GM10847 (cell line): Measurements from ENCODE around the gene FEZF1.

Experiments used
- POLR2A ChIP-seq: IDR thresholded peaks from 2 replicates; pipeline ENCODE4 v1.6.1; 2011; ENCODE audit not compliant: insufficient read length; ENCODE audit errors: extremely low read depth

The FEZF1 gene

DNA sequence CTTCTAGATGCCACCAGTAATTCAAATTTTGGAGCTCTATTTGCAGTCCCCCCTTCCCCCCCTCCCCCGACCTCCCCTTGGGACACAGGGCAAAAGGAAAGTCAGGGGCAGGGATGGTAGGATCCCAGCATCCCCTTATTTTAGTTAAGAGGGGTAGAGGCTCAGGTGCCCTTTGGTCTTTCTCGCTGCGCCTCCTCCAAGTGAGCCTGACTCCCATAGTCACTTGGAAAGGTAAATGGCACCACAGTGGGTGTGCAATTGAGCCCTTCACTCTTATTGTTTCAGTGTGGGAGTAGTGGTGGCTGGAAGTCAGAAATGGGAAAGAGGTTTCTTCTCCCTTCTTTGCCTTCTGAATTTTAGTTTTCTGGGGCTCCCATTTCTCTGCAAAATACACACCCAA is 8.2 kb upstream of the FEZF1 start:
- TF ChIP-seq POLR2A, result no peak

DNA sequence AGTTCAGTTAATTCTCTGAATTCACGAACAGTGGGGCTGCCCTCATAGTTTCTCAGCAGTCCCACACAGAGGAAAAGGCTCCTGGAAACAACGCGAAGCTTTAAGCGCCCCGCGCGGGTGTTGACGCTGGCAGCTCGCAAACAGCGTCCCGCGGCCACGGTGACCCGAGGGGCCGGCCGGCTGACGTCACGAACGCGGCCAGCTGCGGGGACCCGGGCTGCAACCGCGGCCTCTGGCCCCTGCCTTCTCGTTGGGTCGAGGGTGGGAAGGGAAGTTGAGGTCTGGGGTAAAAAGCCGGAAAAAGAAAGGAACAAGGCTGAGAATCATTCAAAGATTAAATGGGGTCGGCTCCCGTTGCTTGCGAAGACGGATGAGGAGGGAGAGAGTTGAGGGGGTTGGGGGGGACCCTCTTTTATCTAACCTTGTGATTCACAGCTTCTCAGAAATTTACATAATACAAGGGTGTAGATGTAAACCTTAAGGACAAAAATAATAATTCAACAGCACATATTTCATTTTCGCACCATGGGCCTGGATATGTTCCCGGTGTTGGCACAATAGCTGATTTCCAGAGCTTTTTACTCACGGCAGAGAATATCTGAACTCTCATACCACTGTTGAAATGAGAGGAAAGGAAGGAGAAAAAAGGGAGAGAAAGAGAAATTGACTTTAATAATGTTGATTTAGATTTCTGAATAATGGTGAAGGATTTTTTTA is 7.3 kb upstream of the FEZF1 start:
- no peak for TF ChIP-seq POLR2A

DNA sequence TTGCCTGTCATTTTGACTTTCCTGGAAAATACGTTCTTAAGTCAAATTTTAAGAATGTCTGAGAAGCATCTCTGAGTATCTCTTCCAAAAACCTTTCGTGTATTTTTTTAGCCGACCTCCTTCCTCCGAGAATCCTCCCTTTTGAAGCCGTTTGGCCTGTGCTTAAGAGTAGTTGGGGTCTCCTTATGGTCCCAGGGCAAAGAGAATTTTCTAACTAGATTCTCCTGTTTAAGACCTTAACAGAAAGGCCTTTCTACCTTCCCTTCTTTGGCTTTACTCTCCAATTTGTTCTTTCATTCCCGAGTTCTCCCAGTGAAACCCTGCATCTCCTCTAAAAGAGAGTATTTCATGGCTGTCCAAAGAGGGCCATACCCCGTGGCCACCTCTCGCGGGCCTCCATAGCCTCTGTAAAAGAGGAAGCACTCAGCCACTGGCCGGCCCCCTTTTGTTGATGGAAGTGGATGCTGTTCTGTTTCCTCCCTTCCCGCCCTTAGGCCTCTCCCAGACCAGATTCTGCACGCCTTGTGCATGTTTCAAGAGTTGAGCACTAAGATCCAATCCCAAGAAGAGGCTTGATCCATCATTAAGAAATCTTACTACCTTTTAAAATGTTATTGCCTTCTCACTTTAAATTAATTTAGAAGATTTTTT is 6.6 kb upstream of the FEZF1 start:
- no peak for TF ChIP-seq POLR2A

DNA sequence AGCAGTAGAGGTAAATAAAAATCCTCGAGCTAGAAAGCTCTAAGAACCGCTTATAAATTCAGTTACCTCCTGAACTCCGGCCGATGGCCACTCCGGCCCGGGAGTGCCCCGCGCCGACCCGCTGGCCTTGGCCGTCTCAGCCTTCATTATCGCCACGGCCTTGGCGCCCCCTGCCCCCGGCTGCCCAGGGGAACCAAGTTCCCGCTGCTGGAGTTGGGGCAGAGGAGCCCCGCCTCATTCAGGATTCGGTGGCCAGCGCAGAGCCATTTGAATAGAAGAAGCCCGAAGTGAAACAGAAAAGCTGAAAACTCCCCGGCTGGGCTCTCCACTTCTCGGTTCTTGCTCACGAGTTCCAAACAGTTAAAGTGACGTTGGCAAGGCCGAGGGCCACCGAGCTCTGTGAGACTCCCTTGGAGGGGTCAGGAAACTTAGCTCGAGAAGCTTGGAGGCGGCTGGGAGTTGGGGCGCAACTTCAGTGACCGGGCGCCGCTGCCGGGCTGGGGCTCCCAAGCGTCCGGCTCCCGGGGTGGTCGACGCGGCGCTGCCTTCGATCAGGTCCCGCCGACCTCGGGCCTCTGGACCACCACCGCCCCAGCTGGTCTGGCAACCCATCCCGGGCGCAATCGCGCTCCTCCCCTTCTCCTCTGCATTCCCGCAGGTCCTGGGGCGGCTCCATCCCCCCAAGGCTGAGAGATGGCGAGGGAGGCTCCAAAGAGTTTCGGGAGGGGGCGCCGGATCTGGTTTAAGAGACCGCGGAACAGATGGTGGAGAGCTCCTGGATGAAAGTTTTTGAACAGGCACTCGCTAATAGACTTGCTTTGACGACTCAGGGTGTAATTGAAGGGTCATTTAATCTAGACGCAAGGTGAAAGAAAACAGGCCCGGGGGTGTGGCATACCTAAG is 5.8 kb upstream of the FEZF1 start:
- no peak for TF ChIP-seq POLR2A

DNA sequence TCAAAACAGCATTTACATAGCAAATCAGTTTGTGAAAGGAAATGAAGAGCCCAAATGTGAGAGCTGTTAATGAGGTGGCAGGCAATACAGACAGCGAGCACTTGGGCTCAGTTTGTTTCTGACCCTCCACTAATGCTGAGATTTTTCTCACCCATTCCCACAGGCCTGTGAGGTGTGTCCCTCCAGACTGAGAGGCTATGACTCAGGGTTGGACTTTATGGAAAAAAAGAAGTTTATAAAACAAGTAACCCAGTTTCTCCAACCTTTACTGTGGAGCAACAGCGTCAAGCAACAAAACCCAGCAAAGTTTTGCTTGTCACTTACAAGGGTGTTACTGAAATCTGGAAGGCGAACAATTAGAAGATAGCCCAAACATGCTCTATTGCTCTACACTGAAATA is 4.9 kb upstream of the FEZF1 start:
- no peak for TF ChIP-seq POLR2A

DNA sequence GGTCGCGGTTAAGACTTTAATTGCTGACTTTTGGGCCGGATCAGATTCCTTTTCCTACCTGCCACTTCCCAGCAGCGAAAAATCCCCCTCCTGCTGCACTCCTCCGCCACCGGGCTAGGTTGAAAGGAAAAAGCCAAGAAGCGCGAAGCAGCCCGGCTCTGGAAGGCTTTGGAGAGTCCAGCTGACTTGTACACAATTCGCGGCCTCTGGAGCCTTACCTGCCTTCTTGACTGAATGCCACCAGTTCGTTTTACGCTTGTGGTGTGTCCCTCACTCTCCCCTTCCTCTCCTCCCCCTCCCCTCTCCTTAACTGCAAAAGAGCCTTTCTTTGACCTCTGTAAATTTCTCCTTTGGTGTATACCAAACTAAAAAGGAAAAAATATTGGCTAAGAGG is 2.7 kb upstream of the FEZF1 start:
- no peak for TF ChIP-seq POLR2A

DNA sequence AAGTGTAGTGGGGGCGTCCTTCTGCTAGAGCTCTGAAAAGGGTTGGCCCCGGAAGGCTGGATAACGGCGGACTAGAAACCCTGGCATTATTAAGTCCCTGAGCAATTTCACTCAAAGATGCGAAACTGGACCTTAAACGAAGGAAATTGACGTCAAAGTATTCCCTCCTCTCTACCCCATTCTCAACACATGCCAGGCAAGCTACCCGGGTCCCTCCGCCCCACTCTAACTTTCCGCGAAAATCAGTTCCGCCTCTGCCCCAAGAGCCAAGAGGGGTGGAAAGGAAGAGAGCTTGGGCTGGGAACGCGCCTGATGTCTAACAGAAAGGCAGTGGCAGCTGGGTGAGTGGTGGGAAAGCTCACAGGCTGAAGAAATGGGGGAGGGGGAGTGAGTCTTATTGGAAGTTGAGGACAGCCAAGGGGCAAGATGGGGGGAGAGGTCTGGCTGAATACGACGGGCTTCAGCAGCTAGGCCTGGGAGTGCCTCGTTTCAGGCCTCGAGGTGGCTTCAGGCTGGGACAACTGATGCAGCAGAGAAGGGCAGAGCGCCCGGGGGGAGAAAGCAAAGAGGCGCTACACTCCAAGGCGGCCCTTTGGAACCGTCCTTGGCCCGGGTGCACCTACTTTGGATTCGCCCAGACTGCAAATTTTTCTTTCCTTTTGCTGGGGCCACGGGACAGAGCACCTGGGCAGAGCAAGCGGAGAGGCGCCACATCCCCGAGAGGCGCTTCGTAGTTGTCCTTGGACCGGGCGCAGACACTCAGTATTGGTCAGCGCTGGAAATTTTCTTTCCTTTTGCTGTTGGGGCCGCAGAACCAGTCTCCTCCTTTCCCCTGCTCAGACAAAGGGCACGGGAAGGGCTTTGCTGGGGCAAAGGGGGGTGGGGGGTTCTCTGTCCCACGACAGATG is 2.0 kb upstream of the FEZF1 start:
- no peak for TF ChIP-seq POLR2A

DNA sequence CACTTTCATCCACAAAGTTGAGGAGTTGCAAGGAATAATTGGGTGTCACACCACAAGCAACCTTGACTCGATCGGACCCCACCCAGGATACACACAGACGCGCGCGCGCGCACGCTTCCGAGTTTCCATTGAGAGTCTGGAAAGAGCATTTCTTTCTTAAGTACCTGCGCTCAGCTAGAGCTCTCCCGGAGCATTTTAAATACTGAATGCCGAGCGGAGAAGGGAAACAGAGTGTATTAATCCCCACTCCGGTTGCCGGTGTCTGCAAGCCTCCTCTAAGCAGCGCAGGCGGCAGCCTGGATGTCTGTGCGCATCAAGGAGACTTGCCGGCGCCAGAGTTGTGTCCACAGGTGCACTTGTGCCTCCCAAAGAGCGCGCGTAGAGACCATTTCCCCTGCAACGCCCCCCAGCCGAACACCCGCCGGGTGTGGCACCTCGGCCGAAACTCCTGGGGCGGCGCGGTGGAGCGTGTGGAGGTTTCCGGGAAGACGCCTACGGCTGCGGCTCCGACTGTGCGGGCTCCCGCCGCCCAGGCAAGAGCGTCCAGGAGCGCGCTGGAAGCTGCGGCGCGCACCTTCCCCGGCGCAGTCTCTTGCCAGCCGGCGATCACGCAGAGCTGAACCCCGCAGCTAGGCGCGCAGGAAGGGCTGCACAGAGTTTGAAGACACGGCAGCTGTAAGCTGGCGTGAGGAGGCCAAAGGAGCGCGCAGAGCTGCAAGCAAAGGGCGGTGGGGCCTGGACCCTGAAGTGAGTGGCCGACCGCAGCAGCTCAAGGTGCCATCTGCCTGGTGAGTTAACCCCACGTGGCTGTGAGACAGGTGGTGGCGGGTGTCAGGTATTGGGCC is 1.1 kb upstream of the FEZF1 start:
- no peak for TF ChIP-seq POLR2A

DNA sequence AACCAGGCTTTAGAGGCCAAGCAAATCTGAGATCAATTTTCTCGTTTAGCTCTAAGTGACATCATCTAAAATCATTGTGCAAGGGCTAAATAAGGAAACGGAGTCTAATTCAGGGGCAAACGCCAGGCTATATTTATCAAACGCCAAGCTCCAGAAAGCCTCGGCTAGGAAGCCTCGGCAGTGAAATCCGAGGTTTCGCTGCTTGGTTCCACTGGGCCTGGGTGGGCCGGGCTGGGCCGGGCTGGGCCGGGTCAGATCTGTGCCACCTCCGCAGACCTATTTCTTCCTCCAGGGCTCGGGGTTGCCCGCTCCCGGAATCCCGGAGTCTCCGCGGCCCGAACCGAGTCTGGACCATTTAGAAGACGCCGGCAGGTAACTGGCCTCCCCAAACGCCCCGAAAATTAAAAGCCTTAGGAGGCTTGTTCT is 459 bp upstream of the FEZF1 start:
- TF ChIP-seq POLR2A, result no peak

DNA sequence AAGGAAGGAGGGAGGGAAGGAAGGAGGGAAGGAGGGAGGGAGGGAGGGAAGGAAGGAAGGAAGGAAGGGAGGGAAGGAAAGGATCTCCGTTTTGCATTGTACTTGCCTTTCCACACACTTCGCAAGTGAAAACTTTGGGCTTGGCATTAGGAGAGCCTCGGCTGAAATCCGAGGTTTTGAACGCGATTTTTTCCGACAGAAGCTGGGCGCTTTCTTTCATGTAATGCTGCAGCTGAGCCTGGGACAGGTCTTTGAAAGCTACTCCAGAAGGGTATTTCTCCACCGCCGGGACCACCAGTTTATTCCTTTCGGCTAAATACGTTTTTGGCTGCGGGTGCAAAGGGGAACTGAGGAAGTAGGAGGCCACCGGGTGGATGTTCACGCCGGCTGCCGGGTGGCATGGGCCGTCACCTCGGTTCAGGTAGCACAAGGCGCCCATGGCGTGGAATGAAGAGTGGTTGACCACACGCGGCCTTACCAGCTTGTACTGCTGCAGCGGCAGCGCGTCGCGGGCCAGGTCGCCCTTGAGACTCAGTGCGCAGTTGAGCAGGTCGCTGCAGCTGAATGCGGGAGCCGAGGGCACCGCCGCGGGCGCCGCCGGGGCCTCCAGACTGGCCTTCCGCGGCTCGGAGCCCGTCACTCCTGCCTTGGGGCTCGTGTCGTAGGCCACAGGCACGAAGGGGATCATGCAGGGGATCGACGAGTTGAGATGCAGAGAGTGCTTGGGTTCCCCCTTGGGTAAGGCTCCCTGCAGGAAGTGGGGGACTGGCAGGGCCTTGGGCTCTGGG is 825 bp downstream of the FEZF1 start:
- TF ChIP-seq POLR2A, result no peak

DNA sequence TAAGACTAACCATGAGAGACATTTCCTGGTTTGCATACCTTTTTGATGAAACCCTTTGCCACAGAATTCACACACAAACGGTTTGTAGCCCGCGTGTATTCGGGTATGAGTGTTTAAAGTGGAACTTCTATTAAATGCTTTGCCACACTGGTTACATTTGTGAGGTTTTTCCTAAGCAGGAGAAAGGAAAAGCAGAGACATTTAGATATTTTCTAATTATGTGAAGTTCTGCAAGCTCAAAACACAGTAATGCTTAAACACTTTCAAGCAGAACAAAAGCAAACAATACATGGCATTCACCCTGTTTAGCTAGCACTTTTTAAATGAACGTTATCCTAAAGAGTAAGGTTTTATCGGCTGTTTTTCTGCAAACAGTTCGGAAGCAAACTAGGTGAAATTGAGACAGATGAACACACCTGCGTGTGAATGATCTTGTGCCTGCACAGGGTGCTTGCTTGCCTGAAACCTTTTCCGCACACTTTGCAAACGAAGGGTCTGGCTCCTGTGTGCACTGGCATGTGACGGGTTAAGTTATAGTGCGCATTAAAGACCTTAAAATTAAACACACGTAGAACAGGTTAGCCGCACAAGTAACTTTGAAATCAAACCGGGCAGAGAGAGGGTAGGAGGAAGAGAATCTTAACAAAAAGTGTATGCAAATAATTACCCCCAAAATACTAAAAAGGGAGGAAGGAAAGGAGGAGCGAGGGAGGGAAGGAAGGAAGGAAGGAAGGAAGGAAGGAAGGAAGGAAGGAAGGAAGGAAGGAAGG is 1.6 kb downstream of the FEZF1 start:
- TF ChIP-seq POLR2A, result no peak
